ENCODE measurements around the gene PIK3CB.
"Not testable (repeated sequence)": the region's sequence is repeated elsewhere in the genome, so short reads cannot be mapped to it uniquely, and the experiment has no call there.

Gene PIK3CB

GRCh38 chr3:138680974-138681373 is 153.8 kb downstream of the PIK3CB start:
- DNase-seq (ENCODE audit: low read depth), result not testable (repeated sequence)

- no peak for DNase-seq (ENCODE audit: low read depth)
Measured at GRCh38 chr3:138678874-138679392, 155.8 kb downstream of the PIK3CB start.

- no peak for DNase-seq (ENCODE audit: low read depth)
Measured at GRCh38 chr3:138678086-138678485, 156.6 kb downstream of the PIK3CB start.

- peak; percentile 24 for DNase-seq (ENCODE audit: low read depth)
Measured at GRCh38 chr3:138675393-138675792, 159.3 kb downstream of the PIK3CB start.

GRCh38 chr3:138673641-138674530 is 160.8 kb downstream of the PIK3CB start:
- DNase-seq (ENCODE audit: low read depth), result peak; percentile 76

DNA sequence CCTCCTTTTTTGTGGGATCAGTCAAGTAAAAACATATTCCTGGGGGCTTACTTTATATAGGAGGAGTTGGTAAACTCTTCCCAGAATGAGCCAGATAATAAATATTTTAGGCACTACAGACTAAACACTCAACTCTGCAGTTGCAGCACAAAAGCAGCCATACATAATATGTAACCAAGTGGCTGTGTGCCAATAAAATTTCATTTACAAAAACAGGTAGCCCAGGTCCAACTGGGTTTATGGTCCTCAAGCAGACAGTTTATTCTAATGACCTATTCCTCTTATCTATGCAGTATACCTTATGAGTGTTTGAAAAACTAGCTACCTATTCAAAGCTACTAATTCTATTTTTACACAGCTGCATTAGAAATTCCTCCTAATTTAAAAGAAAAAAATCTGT is 164.3 kb downstream of the PIK3CB start:
- DNase-seq (ENCODE audit: low read depth), result no peak

DNA sequence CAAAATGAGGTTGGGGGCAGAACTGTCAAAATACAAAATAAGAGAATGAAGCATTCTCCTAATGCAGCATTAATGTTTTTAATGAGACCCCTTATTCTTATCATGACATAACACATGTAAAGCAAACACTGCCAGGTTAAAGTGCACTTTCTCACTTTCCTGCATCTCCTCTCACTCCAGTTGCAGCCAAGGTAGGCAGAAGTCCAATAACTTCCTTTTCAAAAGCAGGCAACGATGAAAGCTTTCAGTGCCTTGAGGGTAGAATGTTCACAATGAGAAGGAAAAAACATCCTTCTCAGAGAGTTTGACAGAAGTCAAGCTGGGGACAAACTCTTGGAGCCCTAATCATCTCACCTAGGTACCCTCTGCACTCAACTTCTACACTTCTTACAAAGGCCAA is 166.6 kb downstream of the PIK3CB start:
- DNase-seq (ENCODE audit: low read depth), result no peak

GRCh38 chr3:138657508-138657907 is 177.2 kb downstream of the PIK3CB start:
- no peak for DNase-seq (ENCODE audit: low read depth)

DNA sequence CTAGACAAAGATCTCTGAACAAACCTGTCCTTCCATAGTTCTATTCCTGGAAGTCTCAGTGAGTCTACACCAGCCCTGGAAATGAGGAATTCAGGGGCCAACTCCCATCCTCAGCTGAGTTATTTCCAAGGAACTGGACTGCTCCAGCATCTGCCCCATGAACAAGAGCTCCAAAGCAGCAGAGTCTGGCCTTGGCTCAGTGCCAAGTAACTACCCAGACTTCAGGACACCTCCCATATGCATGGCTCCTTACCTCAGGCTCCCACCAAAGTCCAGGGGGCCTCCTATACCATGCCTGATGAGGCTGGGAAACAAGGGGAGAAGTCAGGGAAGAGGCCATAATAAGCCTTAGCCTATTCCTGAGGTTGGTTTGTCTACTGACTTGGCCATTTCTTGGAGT is 181.2 kb downstream of the PIK3CB start:
- no peak for DNase-seq (ENCODE audit: low read depth)

- no peak for DNase-seq (ENCODE audit: low read depth)
Measured at GRCh38 chr3:138649134-138649533, 185.6 kb downstream of the PIK3CB start.

- no peak for DNase-seq (ENCODE audit: low read depth)
Measured at GRCh38 chr3:138646513-138646912, 188.2 kb downstream of the PIK3CB start.

GRCh38 chr3:138646008-138646407 is 188.7 kb downstream of the PIK3CB start:
- no peak for DNase-seq (ENCODE audit: low read depth)

DNA sequence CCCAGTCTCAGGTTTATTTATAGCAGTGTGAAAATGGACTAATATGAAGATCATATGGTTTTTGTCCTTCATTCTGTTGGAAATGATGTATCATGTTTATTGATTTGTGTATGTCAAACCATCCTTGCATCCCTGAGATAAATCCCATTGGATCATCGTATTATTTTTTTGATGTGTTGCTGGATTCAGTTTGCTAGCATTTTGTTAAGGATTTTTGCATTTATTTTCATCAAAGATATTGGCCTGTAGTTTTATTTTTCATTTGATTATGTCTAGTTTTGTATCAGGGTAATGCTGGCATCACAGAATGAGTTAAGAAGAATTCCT is 191.8 kb downstream of the PIK3CB start:
- DNase-seq (ENCODE audit: low read depth), result no peak

DNA sequence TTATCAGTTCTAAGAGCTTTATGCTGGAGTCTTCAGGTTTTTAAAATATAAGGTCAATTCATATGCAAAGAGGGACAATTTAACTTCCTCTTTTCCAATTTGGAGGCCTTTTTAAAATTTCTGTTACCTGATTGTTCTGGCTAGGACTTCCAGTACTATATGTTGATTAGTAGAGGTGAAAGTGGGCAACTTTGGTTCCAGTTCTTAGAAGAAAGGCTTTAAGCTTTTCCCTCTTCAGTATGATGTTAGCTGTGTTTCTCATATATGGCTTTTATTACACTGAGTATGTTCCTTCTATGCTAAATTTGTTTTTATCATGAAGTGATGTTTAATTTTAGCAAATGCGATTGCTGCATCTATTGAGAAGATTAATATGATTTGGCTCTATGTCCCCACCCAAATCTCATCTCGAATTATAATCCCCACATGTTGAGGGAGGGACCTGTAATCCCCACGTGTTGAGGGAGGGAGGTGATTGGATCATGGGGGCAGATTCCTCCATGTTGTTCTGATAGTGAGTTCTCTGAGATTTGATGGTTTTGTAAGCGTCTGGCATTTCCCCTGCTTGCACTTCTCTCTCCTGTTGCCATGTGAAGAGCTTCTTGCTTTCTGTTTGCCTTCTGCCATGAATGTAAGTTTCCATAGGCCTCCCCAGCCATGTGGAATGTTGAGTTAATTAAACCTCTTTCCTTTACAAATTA is 192.4 kb downstream of the PIK3CB start:
- DNase-seq (ENCODE audit: low read depth), result no peak

DNA sequence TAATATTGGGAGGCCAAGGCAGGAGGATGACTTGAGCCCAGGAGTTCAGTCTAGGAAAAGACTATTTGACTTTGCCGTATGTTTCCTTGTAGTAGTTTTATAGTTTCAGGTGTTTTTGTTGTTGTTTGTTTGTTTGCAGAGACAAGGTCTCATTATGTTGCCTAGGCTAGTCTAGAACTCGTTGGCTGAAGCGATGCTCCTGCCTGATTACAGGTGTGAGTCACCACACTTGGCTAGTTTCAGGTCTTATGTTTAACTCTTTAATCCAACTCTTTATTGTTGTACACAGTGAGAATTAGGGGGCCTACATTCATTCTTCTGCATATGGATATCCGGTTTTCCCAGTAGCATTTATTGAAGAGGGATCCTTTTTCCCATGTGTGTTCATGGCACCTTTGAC is 194.2 kb downstream of the PIK3CB start:
- DNase-seq (ENCODE audit: low read depth), result no peak

- DNase-seq (ENCODE audit: low read depth), result no peak
Measured at GRCh38 chr3:138638641-138639040, 196.1 kb downstream of the PIK3CB start.

GRCh38 chr3:138629526-138629925 is 205.2 kb downstream of the PIK3CB start:
- no peak for DNase-seq (ENCODE audit: low read depth)

DNA sequence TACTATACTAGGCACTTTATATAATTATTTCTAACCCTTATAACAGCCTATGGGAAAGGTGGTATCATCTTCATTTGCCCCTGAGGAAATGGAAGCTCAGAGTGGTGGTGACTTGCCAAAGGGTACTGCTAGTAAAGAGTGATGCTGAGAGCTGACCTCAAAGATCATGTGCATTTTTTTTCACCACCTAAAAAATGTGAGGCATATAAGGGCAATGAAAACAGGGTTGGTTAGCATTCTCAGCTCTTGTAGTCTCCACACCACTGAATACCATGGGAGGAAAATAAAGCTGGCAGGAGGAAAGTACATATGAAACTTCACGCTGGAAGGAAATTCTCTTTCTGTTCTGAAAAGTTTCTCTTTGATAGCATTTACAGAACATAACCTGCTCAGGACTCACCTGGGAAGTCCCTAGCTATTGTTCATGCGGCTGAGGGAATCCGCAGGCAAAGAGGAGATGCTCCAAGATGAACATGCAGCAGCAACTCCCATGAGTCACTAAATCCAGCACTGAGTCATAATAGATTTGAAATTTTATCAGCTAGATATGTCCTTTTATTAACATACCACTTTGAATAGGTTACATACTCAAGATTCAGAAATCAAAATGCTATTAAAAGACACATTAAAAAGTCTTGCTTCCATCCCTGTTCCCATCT is 208.9 kb downstream of the PIK3CB start:
- peak; percentile 82 for DNase-seq (ENCODE audit: low read depth)

- DNase-seq (ENCODE audit: low read depth), result no peak
Measured at GRCh38 chr3:138624518-138624917, 210.2 kb downstream of the PIK3CB start.

- DNase-seq (ENCODE audit: low read depth), result peak; percentile 26
Measured at GRCh38 chr3:138620431-138620830, 214.3 kb downstream of the PIK3CB start.

- DNase-seq (ENCODE audit: low read depth), result no peak
Measured at GRCh38 chr3:138615462-138615861, 219.3 kb downstream of the PIK3CB start.

GRCh38 chr3:138609898-138610266 is 224.8 kb downstream of the PIK3CB start:
- DNase-seq (ENCODE audit: low read depth), result no peak
